DMS153 treated with DMSO at 0.1 percent for 48 hours (cell line): ENCODE measurements around the gene PPEF2.

Experiments
- DNase-seq: peaks from one replicate; lab custom pipeline; 2025; ENCODE audit not compliant: unreplicated experiment; lab: John Stamatoyannopoulos, UW

The PPEF2 gene

DNA sequence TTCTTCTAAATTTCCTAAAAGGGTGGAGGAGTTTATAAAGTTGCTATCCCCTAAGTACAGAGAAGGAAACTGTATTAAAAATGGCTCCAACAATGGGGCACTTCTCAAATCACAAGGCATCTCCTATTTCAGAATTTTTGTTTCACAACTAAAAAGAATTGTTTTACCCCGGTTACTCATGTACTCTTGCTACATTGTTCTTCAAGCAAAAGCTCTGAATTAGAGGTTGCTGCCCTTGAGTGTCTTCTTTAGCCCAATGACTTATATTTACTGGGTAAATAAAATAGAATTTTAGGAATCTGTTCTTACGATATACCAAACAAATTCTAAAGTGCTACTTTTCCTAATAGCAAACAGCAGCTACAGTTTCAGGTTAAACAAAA, 67.5 kb downstream of the PPEF2 start:
- no peak for DNase-seq

DNA sequence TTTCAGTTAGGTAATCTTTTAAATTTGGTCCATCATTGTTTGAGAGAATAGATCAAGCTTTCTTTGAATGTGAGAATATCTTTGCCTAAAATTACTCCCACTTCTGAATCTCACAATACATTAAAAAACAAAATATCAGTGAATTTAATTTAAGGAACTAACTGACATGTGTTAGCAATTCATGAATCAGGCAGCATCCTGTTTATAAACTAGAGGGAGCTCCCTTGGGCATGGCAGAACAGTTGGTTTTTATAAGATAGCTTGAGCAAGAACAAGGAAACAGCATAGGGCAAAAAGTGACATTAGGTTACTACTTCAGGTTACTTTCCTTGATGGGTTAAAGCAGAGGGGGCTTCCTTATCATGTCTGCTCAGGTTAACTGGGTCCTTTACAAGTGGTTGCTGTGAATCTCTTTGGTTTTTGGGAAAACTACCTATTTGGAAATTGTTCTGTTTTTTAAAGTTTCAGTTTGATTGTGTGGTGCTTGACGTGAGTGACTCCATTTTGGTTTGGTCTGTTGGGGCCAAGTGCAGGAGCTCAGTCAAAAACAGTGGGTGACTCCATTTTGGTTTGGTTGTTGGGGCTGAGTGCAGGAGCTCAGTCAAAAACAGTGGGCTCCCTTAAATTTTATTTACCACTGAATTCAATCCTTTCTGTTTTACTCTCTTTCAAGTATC, 68.0 kb downstream of the PPEF2 start:
- DNase-seq = no peak

GRCh38 chr4:75831856-75832405, 70.3 kb downstream of the PPEF2 start:
- DNase-seq = no peak

DNA sequence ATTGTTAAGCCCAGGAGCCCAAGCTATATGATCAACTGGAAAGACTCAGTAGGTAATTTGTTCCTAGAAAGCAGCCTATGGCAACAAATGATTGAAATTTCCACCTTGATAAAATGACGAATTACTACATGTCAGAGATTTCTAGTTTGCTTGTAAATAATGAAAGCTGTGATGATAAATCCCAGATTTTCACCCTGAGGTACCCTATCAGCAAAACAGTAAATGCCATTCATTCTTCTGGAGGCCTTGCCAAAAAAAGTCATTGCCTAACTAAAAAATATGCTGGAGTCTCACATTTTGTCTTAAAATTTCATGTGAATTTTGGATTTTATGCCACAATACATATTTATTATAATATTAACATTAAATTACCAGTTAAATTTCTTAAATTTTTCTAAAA, 71.3 kb downstream of the PPEF2 start:
- no peak for DNase-seq

GRCh38 chr4:75823812-75824211, 78.4 kb downstream of the PPEF2 start:
- DNase-seq = no peak

DNA sequence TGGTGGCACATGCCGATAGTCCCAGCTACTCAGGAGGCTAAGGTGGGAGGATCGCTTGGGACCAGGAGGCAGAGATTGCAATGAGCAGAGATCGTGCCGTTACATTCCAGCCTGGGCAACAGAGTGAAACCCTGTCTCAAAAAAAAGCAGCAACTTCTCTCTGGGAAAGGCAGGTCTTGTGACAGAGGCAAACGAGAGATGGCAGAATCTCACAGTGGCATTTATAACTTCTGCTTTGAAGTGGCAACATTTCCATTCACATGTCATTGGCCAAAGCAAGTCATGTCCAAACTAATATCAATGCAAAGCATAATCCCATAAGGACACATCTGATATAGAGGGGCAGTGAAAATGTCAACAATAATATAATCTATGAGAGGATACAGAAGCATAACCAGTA, 79.8 kb downstream of the PPEF2 start:
- no peak for DNase-seq

- DNase-seq = no peak
Measured at GRCh38 chr4:75821966-75822365, 80.3 kb downstream of the PPEF2 start.

- DNase-seq = no peak
Measured at GRCh38 chr4:75821216-75821615, 81.0 kb downstream of the PPEF2 start.

DNA sequence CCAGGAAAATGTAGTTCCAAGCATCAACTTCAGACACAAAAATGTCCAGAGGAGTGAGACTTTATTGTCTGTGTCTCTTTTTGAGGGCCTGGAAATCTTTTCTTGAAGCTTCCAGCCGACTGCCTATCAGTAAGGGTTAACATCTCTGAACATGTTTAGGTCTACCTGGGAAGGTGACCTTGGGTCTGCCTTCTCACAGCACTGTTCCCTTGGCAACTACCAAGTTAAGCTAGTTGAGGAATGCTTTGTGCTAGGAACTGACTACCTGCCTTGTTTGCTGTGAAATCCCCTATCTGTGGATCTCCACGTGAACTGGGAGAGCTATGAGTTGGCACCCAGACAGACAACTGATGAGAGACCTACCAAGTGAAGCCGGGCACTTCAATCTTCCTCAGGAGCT, 81.6 kb downstream of the PPEF2 start:
- no peak for DNase-seq

GRCh38 chr4:75820197-75820596, 82.1 kb downstream of the PPEF2 start:
- no peak for DNase-seq

DNA sequence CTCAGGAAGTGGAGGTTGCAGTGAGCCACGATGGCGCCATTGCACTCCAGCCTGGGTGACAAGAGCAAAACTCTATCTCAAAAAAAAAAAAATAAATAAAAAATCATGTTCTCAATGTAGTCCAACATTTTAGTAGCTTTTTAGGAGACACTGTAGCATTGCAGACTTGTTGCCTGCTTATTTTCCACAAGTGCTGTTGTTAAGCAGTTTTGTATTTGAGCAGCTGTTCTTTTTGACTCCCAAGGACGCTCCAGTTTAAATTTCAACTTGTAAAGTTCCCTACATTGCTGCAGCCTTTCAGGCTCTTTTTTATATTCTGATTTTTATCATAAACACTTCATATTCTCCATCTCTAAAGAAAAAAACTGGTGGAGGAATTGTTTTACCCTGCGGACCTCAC, 83.1 kb downstream of the PPEF2 start:
- no peak for DNase-seq

DNA sequence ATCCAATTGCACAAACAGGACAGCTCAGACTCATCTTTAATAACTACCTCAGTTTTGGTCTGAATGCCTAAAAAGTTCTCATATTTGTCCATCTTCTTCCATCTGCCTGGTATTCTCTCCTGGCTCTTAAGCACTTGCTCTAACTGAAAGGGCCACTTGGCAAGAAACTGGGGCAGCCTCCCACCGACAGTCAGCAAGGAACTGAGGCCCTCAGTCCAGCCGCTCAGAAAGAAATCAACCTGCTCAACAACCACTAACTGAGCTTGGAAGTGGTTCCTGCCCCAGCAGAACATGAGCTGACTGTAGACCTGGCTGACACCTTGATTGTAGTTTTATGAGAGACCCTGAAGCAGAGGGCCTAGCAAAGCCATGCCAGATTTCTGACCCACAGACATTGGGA, 84.4 kb downstream of the PPEF2 start:
- DNase-seq = no peak
